HT-29 (cell line): ENCODE measurements around the gene TMC4. TPM values are rescaled to one million over a fixed set of nuclear protein-coding genes. Genes with fewer than 3 reads are reported as not detected.
"Not testable (repeated sequence)": the region's sequence is repeated elsewhere in the genome, so short reads cannot be mapped to it uniquely, and the experiment has no call there.

Experiments used
- DNase-seq: peaks from one replicate; pipeline ENCODE4 v3.0.0-alpha.2; 2015; ENCODE audit warnings: low spot score
- total RNA-seq: library from RNA; depleted of rRNA; stranded (reverse); fragments of >200 nt; shearing (Covaris generic); gene quantifications from 2 replicates; pipeline ENCODE4 v1.2.3, GENCODE V29; 2014; rRNA removed

The TMC4 gene
- total RNA-seq = 22.5 and 45.3 TPM in 2 replicates

GRCh38 chr19:54172471-54173358 lies at the start of gene TMC4:
TSS of gene TMC4 (minus strand) at chr19:54173160. CDS start at chr19:54173117, 43 bp downstream.
- DNase-seq = peak; percentile 98

GRCh38 chr19:54221947-54222346 lies 49.0 kb upstream of the TMC4 start:
- DNase-seq = not testable (repeated sequence)

- DNase-seq = not testable (repeated sequence)
Observed at GRCh38 chr19:54219702-54220101, 46.7 kb upstream of the TMC4 start.

GRCh38 chr19:54218960-54219661 lies 46.2 kb upstream of the TMC4 start:
- DNase-seq = no peak

- no peak for DNase-seq
Observed at GRCh38 chr19:54218259-54218658, 45.3 kb upstream of the TMC4 start.

- not testable (repeated sequence) for DNase-seq
Observed at GRCh38 chr19:54217517-54218247, 44.7 kb upstream of the TMC4 start.

GRCh38 chr19:54216869-54217268 lies 43.9 kb upstream of the TMC4 start:
- no peak for DNase-seq

GRCh38 chr19:54214734-54215133 lies 41.8 kb upstream of the TMC4 start:
- not testable (repeated sequence) for DNase-seq

GRCh38 chr19:54214217-54214616 lies 41.3 kb upstream of the TMC4 start:
- not testable (repeated sequence) for DNase-seq

- no peak for DNase-seq
Observed at GRCh38 chr19:54211235-54211634, 38.3 kb upstream of the TMC4 start.

- peak; percentile 100 for DNase-seq
Observed at GRCh38 chr19:54209811-54210494, 37.0 kb upstream of the TMC4 start.

GRCh38 chr19:54209058-54209810 lies 36.3 kb upstream of the TMC4 start:
- peak; percentile 54 for DNase-seq

GRCh38 chr19:54208784-54209057 lies 35.8 kb upstream of the TMC4 start:
- DNase-seq = no peak

- DNase-seq = peak; percentile 72
Observed at GRCh38 chr19:54207983-54208783, 35.2 kb upstream of the TMC4 start.

GRCh38 chr19:54207676-54207982 lies 34.7 kb upstream of the TMC4 start:
- no peak for DNase-seq

GRCh38 chr19:54207193-54207592 lies 34.2 kb upstream of the TMC4 start:
- not testable (repeated sequence) for DNase-seq

GRCh38 chr19:54206831-54207177 lies 33.8 kb upstream of the TMC4 start:
- DNase-seq = no peak

- DNase-seq = no peak
Observed at GRCh38 chr19:54206030-54206830, 33.3 kb upstream of the TMC4 start.

GRCh38 chr19:54204767-54205468 lies 32.0 kb upstream of the TMC4 start:
- DNase-seq = peak; percentile 5
